SK-N-MC (cell line): ENCODE measurements around the gene MLYCD.

Source experiments
- EZH2 ChIP-seq: fragments of 200-600 bp; sonication (generic); IDR thresholded peaks from one replicate; pipeline ENCODE4 v1.6.1; 2017; ENCODE audit warnings: antibody characterized with exemption
- POLR2AphosphoS5 ChIP-seq: IDR thresholded peaks from 2 replicates; pipeline ENCODE4 v1.6.1; 2012; ENCODE audit warnings: mild to moderate bottlenecking, low read depth, low read length, borderline replicate concordance

GRCh38 chr16:83903751-83904150 lies 4.8 kb downstream of the MLYCD start:
- TF ChIP-seq EZH2 (no peak), POLR2AphosphoS5 (no peak)
